T-helper 1 cell treated with Interleukin-12 subunit alpha and Interleukin-12 subunit beta and Interleukin-4 antibody, amounts not matched to agents 30 ng/mL and 1 ng/mL, for 36 hours (primary cell): Measurements from ENCODE around the gene DAGLB. TPM values are rescaled to one million over a fixed set of nuclear protein-coding genes. Genes with fewer than 3 reads are reported as not detected.

Experiments
- intact Hi-C: fragments of 100-400 bp; cut with micrococcal nuclease; formaldehyde crosslinking; loops from one replicate; pipeline ENCODE4 v1.15.1; 2024
- total RNA-seq: library from RNA; stranded (reverse); gene quantifications from 2 replicates; pipeline ENCODE4 v1.2.3, GENCODE V29; 2022

Gene DAGLB
- total RNA-seq, 1 donor from 2014 or later: 22.5 TPM

DNA sequence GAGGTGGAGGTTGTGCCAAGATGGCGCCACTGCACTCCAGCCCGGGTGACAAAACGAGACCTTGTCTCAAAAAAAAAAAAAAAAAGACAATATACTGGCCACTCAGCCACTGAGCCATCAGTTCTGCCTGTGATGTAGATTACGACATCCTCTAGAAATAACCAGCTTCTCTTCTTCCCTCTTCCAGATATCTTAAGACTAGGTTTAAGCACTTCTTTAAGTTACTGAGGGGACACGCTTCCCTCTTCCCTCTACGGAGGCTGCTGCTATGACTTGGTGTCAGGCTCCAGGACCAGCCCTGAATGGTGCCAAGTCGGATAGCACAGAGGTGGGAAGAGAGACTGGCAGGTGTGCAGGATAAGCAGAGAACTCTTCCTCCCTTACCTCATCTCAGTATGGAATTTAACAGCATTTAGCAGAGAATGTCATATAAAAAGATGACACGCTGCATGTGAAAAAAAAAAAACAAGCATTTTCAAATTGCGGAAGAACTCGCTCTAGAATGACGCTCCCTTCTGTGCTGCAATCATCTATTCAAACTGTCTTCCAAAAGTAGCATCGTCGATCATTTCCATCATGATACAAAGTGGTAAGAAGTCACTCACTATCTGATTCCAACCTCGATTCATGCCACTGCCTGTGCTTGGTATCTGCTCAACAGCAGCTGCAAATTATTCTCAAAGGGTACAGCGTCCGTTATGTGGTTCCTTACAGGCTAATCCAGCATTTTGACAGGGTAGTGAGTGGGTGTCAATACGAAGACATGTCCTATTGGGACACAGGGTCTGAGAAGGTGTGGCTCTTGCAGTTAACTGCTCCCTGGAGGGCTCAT, 13.8 kb downstream of the DAGLB start:
- intact Hi-C loops: no loop called here

GRCh38 chr7:6432781-6433180, 15.0 kb downstream of the DAGLB start:
- intact Hi-C loops: no loop called here

DNA sequence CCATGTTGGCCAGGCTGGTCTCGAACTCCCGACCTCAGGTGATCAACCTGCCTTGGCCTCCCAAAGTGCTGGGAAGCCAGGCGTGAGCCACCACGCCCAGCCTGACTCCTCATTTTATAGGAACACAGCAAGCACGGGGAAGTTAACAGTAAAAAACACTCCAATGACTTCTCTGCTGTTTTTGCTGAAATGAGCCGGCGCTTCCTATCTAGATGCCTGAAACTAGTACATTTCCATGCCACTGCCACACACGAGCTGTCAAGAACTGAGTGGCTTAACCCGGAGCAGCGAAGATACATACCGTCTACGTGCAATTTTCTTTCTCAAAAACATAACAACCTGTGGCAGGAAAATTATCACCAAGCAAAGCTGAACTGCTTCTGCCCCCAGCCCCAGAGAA, 16.8 kb downstream of the DAGLB start:
- intact Hi-C loops: no loop called here

- intact Hi-C loops: no loop called here
Observed at GRCh38 chr7:6430271-6430940, 17.3 kb downstream of the DAGLB start.

GRCh38 chr7:6425948-6426347, 21.8 kb downstream of the DAGLB start:
- intact Hi-C loops: no loop called here

- intact Hi-C loops: no loop called here
Observed at GRCh38 chr7:6423942-6424701, 23.6 kb downstream of the DAGLB start.

DNA sequence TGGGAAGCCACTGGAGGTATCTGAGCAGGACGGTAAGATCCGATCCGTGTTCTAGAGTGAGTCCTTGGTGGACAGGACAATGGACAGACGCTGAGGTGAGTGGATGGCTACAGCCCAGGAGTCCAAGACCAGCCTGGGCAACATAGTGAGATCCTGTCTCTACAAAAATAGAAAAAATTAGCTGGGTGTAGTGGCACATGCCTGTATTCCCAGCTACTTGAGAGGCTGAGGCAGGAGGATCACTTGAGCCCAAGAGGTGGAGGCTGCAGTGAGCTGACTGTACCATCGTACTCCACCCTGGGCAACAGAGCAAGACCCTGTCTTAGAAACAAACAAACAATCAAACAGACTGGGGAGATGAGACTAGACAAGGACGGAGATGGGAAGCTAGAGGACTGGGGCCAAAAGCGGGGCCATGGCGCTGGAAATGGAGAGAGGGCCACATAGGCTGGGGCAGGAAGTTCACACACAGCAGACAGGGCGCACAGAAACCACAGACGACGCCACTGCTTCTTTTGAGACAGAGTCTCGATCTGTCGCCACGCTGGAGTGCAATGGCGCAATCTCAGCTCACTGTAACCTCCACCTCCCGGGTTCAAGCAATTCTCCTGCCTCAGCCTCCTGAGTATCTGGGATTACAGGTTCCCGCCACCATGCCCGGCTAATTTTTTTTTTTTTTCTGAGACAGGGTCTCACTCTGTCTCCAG, 24.7 kb downstream of the DAGLB start:
- intact Hi-C loops: no loop called here

DNA sequence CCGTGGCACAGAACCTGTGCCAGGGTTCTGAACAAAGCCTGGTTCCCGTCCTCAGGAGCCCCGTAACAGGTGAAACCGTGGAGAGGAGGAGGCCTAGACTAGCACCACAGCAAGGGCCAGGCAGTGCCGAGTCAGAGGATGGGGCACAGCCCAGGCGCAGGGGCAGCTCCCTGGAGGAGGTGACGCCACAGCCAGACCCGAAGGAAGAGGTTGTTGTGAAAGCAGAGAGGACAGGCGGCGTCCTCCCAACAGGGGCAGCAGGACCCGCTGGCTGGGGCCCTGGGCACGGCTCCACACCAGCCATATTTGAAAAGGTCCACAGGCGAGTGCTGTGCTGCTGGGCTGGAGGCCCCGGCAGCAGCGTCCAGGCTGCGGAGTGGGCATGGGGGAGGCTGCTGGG, 25.7 kb downstream of the DAGLB start:
- intact Hi-C loops: no loop called here

DNA sequence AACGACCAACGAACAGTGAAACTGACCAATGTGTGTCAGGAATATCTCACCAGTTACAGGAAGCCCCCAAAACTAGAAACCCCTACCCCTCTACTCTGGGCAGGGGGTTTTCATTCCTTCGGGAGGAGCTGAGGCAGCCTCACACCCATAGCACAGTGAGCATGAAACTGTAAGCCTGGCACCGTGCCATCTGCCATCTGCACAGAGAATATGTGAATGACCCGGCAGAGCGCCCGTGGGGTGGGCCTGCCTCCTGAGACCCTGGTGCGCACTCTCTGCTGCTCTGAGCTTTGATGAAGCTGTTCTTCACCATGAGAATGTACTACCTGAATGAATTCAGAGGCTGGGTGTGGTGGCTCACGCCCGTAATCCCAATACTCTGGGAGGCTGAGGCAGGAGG, 27.1 kb downstream of the DAGLB start:
- intact Hi-C loops: no loop called here

DNA sequence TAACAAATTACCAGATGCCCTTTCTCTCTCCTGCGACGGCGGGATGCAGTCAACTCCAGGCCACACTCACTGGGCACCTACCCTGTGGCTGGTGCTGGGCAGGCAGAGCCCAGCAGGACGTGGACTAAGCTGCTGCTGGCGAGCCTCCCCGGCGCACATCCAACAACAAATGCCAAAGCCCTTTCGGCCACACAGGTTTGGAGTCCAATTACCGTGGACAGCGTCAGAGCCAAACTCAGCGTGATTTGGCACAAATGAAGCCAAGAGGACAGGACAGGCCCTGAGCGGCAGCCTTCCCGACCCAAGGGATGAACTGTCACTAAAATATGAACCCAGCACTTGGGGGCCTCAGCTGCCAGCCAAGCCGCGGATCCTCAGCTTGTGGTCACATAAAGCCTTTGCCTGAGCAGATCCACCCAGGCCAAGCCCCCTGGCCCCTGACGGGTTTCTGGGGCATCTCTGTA, 28.4 kb downstream of the DAGLB start:
- intact Hi-C loops: no loop called here

DNA sequence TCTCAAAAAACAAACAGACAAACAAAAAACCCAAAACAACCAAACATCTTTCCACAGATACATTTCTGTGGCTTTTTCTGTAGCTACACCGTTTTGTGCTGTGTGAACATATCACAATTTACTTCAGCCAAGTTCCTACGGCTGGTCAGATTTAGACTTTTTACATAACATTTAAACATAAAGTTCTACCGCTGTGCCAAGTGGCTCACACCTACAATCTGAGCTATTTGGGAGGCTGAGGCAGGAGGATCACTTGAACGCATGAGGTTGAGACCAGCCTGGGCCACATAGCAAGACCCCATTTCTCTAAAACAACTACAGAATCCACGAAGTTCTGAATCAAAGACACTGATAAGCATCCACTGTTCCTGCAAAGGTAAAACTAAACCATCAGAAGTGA, 30.3 kb downstream of the DAGLB start:
- intact Hi-C loops: no loop called here

GRCh38 chr7:6416516-6417145, 31.1 kb downstream of the DAGLB start:
- intact Hi-C loops: no loop called here

DNA sequence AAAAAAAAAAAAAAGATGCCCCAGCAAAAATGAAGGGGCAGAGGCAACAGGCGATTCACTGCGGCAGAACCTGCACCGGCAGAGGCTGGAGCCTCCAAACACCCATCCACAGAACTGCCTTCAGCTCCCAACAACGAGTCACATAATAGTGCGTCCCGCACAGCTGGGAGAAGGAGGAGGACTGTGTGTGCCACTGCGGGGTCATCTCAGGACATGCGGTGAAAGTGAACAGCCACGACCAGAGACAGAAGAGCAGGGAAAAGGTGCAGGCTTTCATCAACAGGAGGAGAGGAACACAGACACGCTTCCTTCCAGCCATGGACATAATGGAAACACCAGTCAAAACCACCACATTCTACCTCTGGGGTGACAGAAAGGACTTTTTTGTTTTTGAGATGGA, 34.1 kb downstream of the DAGLB start:
- intact Hi-C loops: no loop called here

GRCh38 chr7:6409944-6410693, 37.6 kb downstream of the DAGLB start:
- intact Hi-C loops: no loop called here

GRCh38 chr7:6409091-6409490, 38.7 kb downstream of the DAGLB start:
- intact Hi-C loops: no loop called here

GRCh38 chr7:6407434-6407833, 40.3 kb downstream of the DAGLB start:
- intact Hi-C loops: no loop called here

DNA sequence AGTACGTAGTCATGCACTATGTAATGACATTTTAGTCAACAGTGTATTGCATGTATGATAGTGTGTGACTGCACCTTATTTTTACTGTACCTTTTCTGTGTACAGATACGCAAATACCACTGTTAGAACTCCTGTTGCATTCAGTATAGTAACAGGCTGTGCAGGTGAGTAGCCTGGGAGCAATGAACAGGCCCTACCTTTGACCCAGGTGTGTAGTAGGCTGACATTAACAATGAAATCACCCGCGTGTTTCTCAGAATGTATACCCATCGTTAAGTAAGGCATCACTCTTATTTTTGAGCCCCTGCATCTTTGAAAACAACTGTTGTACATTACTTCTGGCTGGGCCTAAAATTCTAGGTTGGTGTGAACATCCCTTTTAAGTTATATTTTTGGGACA, 41.6 kb downstream of the DAGLB start:
- intact Hi-C loops: no loop called here

GRCh38 chr7:6403907-6404306, 43.8 kb downstream of the DAGLB start:
- intact Hi-C loops: no loop called here

DNA sequence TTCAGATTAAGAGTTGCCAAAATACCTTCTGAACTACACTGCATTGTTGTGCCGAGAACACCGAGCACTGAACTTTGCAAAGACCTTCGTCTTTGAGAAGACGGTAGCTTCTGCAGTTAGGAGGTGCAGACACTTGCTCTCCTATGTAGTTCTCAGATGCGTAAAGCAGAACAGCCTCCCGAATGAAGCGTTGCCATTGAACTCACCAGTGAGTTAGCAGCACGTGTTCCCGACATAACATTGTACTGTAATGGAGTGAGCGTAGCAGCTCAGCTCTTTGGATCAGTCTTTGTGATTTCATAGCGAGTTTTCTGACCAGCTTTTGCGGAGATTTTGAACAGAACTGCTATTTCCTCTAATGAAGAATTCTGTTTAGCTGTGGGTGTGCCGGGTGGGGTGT, 45.0 kb downstream of the DAGLB start:
- intact Hi-C loops: no loop called here

- intact Hi-C loops: no loop called here
Observed at GRCh38 chr7:6402041-6402440, 45.7 kb downstream of the DAGLB start.
